IPS-20b (cell line): ENCODE data around the gene CACNG3.
A peak's percentile ranks its signal among the peaks of the same experiment; 100 is the strongest.

Experiments
- H3K27ac ChIP-seq: one replicate; pipeline ENCODE4 v1.5.1; 2013; ENCODE audit warnings: low read length
- H3K27me3 ChIP-seq: 2 replicates; pipeline ENCODE4 v1.6.1; 2013; ENCODE audit warnings: mild to moderate bottlenecking, low read length, inconsistent platforms; ENCODE audit not compliant: insufficient read depth
- H3K36me3 ChIP-seq: 2 replicates; pipeline ENCODE4 v1.6.1; 2013; ENCODE audit warnings: low read depth, mild to moderate bottlenecking, inconsistent platforms, low read length, moderate library complexity; ENCODE audit not compliant: insufficient read depth
- H3K4me1 ChIP-seq: 2 replicates; pipeline ENCODE4 v1.6.1; 2013; ENCODE audit warnings: mild to moderate bottlenecking, control low read depth, inconsistent platforms, low read length, moderate library complexity; ENCODE audit not compliant: insufficient read depth
- H3K4me3 ChIP-seq: 2 replicates; pipeline ENCODE4 v1.5.1; 2013; ENCODE audit warnings: mild to moderate bottlenecking, low read length, inconsistent platforms
- H3K9ac ChIP-seq: 2 replicates; pipeline ENCODE4 v1.6.1; 2013; ENCODE audit warnings: low read depth, mild to moderate bottlenecking, inconsistent platforms, low read length, moderate library complexity
- H3K9me3 ChIP-seq: 2 replicates; pipeline ENCODE4 v1.6.1; 2013; ENCODE audit warnings: mild to moderate bottlenecking, low read depth, low read length, inconsistent platforms; ENCODE audit not compliant: insufficient read depth

The CACNG3 gene

GRCh38 chr16:24255456-24256371, at the start of gene CACNG3:
CACNG3 (plus strand) TSS chr16:24256335; CDS start chr16:24256755, 420 bp downstream.
- Histone ChIP-seq H3K27me3 (peaks cover 57% of the 10 kb centered on the region), H3K4me3 (peak within 1 kb of the TSS; percentile 61)

GRCh38 chr16:24206926-24207325, 49.2 kb upstream of the CACNG3 start:
- no peaks in the 10 kb centered on the region for H3K9me3 ChIP-seq
- no peaks in the 10 kb centered on the region for H3K27me3 ChIP-seq
- H3K4me1 ChIP-seq = peaks cover 4% of the 10 kb centered on the region; the same call in 1 of the 2 replicates
- no peaks in the 10 kb centered on the region for H3K36me3 ChIP-seq
- H3K27ac ChIP-seq = no peak overlapping the region
- no peak overlapping the region for H3K9ac ChIP-seq
- H3K4me3 ChIP-seq = no peak overlapping the region

More at GRCh38 chr16:24255456-24256371, at the start of gene CACNG3:
- Histone ChIP-seq H3K9me3 (no peaks in the 10 kb centered on the region), H3K36me3 (no peaks in the 10 kb centered on the region), H3K4me1 (0 out of 2 replicates have a peak, but pooled peaks cover 3% of the 10 kb centered on the region), H3K9ac (no peak within 1 kb of the TSS), H3K27ac (no peak within 1 kb of the TSS)

- H3K9me3 ChIP-seq = no peaks in the 10 kb centered on the region
- no peak overlapping the region for H3K4me3 ChIP-seq
- no peak overlapping the region for H3K9ac ChIP-seq
- H3K4me1 ChIP-seq = peaks cover 4% of the 10 kb centered on the region; the same call in 1 of the 2 replicates
- H3K36me3 ChIP-seq = no peaks in the 10 kb centered on the region
- H3K27me3 ChIP-seq = no peaks in the 10 kb centered on the region
- H3K27ac ChIP-seq = no peak overlapping the region
Measured at GRCh38 chr16:24208710-24209109, 47.4 kb upstream of the CACNG3 start.

- Histone ChIP-seq H3K27me3 (no peaks in the 10 kb centered on the region), H3K36me3 (no peaks in the 10 kb centered on the region), H3K27ac (no peak overlapping the region), H3K4me1 (peaks cover 7% of the 10 kb centered on the region; the same call in 1 of the 2 replicates), H3K9ac (no peak overlapping the region), H3K4me3 (no peak overlapping the region), H3K9me3 (no peaks in the 10 kb centered on the region)
Measured at GRCh38 chr16:24214992-24215391, 41.1 kb upstream of the CACNG3 start.

GRCh38 chr16:24216961-24217360, 39.2 kb upstream of the CACNG3 start:
- Histone ChIP-seq H3K9me3 (no peaks in the 10 kb centered on the region), H3K27ac (no peak overlapping the region), H3K4me1 (peaks cover 7% of the 10 kb centered on the region; the same call in 1 of the 2 replicates), H3K9ac (no peak overlapping the region), H3K36me3 (no peaks in the 10 kb centered on the region), H3K27me3 (no peaks in the 10 kb centered on the region), H3K4me3 (no peak overlapping the region)

GRCh38 chr16:24217461-24217860, 38.7 kb upstream of the CACNG3 start:
- no peak overlapping the region for H3K4me3 ChIP-seq
- H3K9me3 ChIP-seq = no peaks in the 10 kb centered on the region
- H3K4me1 ChIP-seq = peaks cover 7% of the 10 kb centered on the region; the same call in 1 of the 2 replicates
- no peak overlapping the region for H3K27ac ChIP-seq
- H3K27me3 ChIP-seq = no peaks in the 10 kb centered on the region
- no peak overlapping the region for H3K9ac ChIP-seq
- H3K36me3 ChIP-seq = no peaks in the 10 kb centered on the region

GRCh38 chr16:24218299-24218698, 37.8 kb upstream of the CACNG3 start:
- Histone ChIP-seq H3K36me3 (no peaks in the 10 kb centered on the region), H3K27me3 (no peaks in the 10 kb centered on the region)

GRCh38 chr16:24221219-24221618, 34.9 kb upstream of the CACNG3 start:
- Histone ChIP-seq H3K4me3 (no peak overlapping the region), H3K36me3 (no peaks in the 10 kb centered on the region), H3K27ac (no peak overlapping the region), H3K9ac (no peak overlapping the region), H3K9me3 (no peaks in the 10 kb centered on the region), H3K4me1 (no peaks in the 10 kb centered on the region), H3K27me3 (no peaks in the 10 kb centered on the region)

More at GRCh38 chr16:24218299-24218698, 37.8 kb upstream of the CACNG3 start:
- H3K4me1 ChIP-seq = peaks cover 7% of the 10 kb centered on the region; the same call in 1 of the 2 replicates
- no peak overlapping the region for H3K27ac ChIP-seq
- no peaks in the 10 kb centered on the region for H3K9me3 ChIP-seq
- H3K9ac ChIP-seq = no peak overlapping the region
- no peak overlapping the region for H3K4me3 ChIP-seq

- no peak overlapping the region for H3K27ac ChIP-seq
- H3K9ac ChIP-seq = no peak overlapping the region
- H3K36me3 ChIP-seq = no peaks in the 10 kb centered on the region
- no peak overlapping the region for H3K4me3 ChIP-seq
- no peaks in the 10 kb centered on the region for H3K9me3 ChIP-seq
- no peaks in the 10 kb centered on the region for H3K4me1 ChIP-seq
- H3K27me3 ChIP-seq = no peaks in the 10 kb centered on the region
Measured at GRCh38 chr16:24228514-24228913, 27.6 kb upstream of the CACNG3 start.

- H3K27ac ChIP-seq = no peak overlapping the region
- peaks cover 5% of the 10 kb centered on the region; the same call in 1 of the 2 replicates for H3K9me3 ChIP-seq
- H3K9ac ChIP-seq = no peak overlapping the region
- no peak overlapping the region for H3K4me3 ChIP-seq
- no peaks in the 10 kb centered on the region for H3K27me3 ChIP-seq
- H3K4me1 ChIP-seq = no peaks in the 10 kb centered on the region
- H3K36me3 ChIP-seq = no peaks in the 10 kb centered on the region
Measured at GRCh38 chr16:24232936-24233335, 23.2 kb upstream of the CACNG3 start.

- Histone ChIP-seq H3K9me3 (peaks cover 8% of the 10 kb centered on the region; the same call in 1 of the 2 replicates), H3K36me3 (no peaks in the 10 kb centered on the region), H3K27me3 (no peaks in the 10 kb centered on the region), H3K4me3 (no peak overlapping the region), H3K9ac (no peak overlapping the region), H3K27ac (no peak overlapping the region), H3K4me1 (no peaks in the 10 kb centered on the region)
Measured at GRCh38 chr16:24234737-24235136, 21.4 kb upstream of the CACNG3 start.

GRCh38 chr16:24235806-24236205, 20.3 kb upstream of the CACNG3 start:
- Histone ChIP-seq H3K4me3 (no peak overlapping the region), H3K9ac (no peak overlapping the region), H3K9me3 (peaks cover 8% of the 10 kb centered on the region; the same call in 1 of the 2 replicates), H3K27ac (no peak overlapping the region), H3K4me1 (no peaks in the 10 kb centered on the region), H3K36me3 (no peaks in the 10 kb centered on the region), H3K27me3 (no peaks in the 10 kb centered on the region)
